Skeletal muscle tissue (tissue), 4 donors: ENCODE results near the gene NOC2L. TPM values are rescaled to one million over a fixed set of nuclear protein-coding genes. Genes with fewer than 3 reads are reported as not detected.
"Not testable (repeated sequence)": the region's sequence is repeated elsewhere in the genome, so short reads cannot be mapped to it uniquely, and the experiment has no call there.

Source experiments
- H3K27ac ChIP-seq: one replicate; pipeline ENCODE4 v1.7.0; 2013; ENCODE audit warnings: mild to moderate bottlenecking, low read depth, low read length, inconsistent platforms
- H3K27me3 ChIP-seq, 3 donors: one replicate each; pipeline ENCODE4 v1.7.0; 2013; ENCODE audit warnings: low read length in 3 of 3; ENCODE audit not compliant: control insufficient read depth in 3 of 3, insufficient read depth in 3 of 3
- H3K36me3 ChIP-seq, 3 donors: one replicate each; pipeline ENCODE4 v1.7.0; 2013; ENCODE audit warnings: low read length in 3 of 3; ENCODE audit not compliant: control insufficient read depth in 3 of 3, insufficient read depth in 3 of 3
- H3K4me1 ChIP-seq, 3 donors: one replicate each; pipeline ENCODE4 v1.7.0; 2013; ENCODE audit warnings: low read length in 3 of 3, mild to moderate bottlenecking in 3 of 3; ENCODE audit not compliant: control insufficient read depth in 3 of 3, insufficient read depth in 3 of 3
- H3K4me3 ChIP-seq, 3 donors: one replicate each; pipeline ENCODE4 v1.7.0; 2013; ENCODE audit warnings: low read length in 3 of 3
- H3K9ac ChIP-seq, 3 donors: one replicate each; pipeline ENCODE4 v1.7.0; 2013; ENCODE audit warnings: low read length in 3 of 3, mild to moderate bottlenecking in 3 of 3, moderate library complexity in 2 of 3, low read depth in 1 of 3
- H3K9me3 ChIP-seq, 3 donors: one replicate each; pipeline ENCODE4 v1.7.0; 2013; ENCODE audit warnings: low read length in 3 of 3; ENCODE audit not compliant: control insufficient read depth in 3 of 3
- total RNA-seq: library from RNA; depleted of rRNA; stranded (reverse); fragments of >200 nt; gene quantifications from one replicate; pipeline ENCODE4 v1.2.3, GENCODE V29; 2014
- donor health status: Osteomylitis.

Gene NOC2L
- total RNA-seq, 1 donor from 2014 or later: 47.0 TPM

DNA sequence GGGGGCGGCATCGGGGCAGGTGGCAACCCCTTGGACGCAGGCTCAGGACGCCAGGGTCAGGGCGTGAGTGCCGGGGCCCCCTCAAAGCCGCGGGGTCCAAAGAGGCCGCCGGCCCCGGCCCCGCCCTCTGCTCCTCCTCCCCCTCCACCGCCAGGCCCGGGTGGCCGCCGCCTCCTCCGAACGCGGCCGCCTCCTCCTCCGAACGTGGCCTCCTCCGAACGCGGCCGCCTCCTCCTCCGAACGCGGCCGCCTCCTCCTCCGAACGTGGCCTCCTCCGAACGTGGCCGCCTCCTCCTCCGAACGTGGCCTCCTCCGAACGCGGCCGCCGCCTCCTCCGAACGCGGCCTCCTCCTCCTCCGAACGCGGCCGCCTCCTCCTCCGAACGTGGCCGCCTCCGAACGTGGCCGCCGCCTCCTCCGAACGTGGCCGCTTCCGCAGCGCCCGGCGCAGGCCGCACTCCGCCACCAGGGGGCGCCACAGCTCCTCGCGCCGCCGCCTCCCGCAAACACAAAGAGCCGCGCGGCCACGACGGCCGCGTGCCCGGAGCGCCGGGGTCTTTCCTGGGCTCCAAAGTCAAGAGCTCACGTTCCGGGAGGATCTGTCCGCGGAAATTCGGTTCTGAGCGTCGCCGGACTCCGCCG, 54.6 kb downstream of the NOC2L start:
- no peak overlapping the region for H3K27ac ChIP-seq
- no peaks in the 10 kb centered on the region for H3K9me3 ChIP-seq
- peaks cover 3 to 13% (median 7%) of the 10 kb centered on the region in 3 donors for H3K4me1 ChIP-seq
- H3K27me3 ChIP-seq: peaks cover 30 to 54% (median 36%) of the 10 kb centered on the region in 3 donors
- H3K36me3 ChIP-seq: no peaks in the 10 kb centered on the region
- no peak overlapping the region for H3K4me3 ChIP-seq
- no peak overlapping the region for H3K9ac ChIP-seq

- Histone ChIP-seq H3K4me3 (no peak overlapping the region), H3K9ac (no peak overlapping the region), H3K9me3 (no peaks in the 10 kb centered on the region), H3K27ac (no peak overlapping the region), H3K4me1 (peaks cover 3 to 13% (median 7%) of the 10 kb centered on the region in 3 donors), H3K27me3 (peaks cover 33 to 58% (median 40%) of the 10 kb centered on the region in 3 donors), H3K36me3 (no peaks in the 10 kb centered on the region)
Measured at GRCh38 chr1:903721-904271, 55.3 kb downstream of the NOC2L start.

- H3K4me1 ChIP-seq: peaks cover 3 to 13% (median 7%) of the 10 kb centered on the region in 3 donors
- no peak overlapping the region for H3K9ac ChIP-seq
- H3K9me3 ChIP-seq: no peaks in the 10 kb centered on the region
- no peak overlapping the region for H3K4me3 ChIP-seq
- no peak overlapping the region for H3K27ac ChIP-seq
- peaks cover 37 to 62% (median 45%) of the 10 kb centered on the region in 3 donors for H3K27me3 ChIP-seq
- H3K36me3 ChIP-seq: no peaks in the 10 kb centered on the region
Measured at GRCh38 chr1:903305-903704, 55.8 kb downstream of the NOC2L start.

DNA sequence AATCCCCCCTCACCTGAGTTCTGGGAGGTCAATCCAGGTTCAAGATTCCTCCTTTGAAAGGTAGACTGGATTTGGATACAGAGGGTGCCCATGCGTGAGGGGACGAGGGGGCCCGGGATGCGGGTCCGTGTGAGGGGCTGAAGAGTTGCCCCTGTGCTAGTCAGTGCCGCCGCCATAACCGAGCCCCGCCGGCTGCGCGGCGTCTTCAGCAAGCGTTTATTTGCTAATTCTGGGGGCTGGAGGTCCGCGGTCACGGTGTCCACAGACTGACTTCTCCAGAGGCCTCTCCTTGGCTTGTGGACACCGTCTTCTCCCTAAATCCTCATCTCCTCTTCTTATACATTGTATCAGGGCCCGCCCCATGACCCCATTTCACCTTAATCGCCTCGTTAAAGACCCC, 56.3 kb downstream of the NOC2L start:
- H3K4me3 ChIP-seq: no peak overlapping the region
- no peak overlapping the region for H3K9ac ChIP-seq
- no peaks in the 10 kb centered on the region for H3K36me3 ChIP-seq
- H3K27ac ChIP-seq: no peak overlapping the region
- peaks cover 38 to 62% (median 46%) of the 10 kb centered on the region in 3 donors for H3K27me3 ChIP-seq
- H3K9me3 ChIP-seq: no peaks in the 10 kb centered on the region
- H3K4me1 ChIP-seq: peaks cover 3 to 13% (median 7%) of the 10 kb centered on the region in 3 donors

DNA sequence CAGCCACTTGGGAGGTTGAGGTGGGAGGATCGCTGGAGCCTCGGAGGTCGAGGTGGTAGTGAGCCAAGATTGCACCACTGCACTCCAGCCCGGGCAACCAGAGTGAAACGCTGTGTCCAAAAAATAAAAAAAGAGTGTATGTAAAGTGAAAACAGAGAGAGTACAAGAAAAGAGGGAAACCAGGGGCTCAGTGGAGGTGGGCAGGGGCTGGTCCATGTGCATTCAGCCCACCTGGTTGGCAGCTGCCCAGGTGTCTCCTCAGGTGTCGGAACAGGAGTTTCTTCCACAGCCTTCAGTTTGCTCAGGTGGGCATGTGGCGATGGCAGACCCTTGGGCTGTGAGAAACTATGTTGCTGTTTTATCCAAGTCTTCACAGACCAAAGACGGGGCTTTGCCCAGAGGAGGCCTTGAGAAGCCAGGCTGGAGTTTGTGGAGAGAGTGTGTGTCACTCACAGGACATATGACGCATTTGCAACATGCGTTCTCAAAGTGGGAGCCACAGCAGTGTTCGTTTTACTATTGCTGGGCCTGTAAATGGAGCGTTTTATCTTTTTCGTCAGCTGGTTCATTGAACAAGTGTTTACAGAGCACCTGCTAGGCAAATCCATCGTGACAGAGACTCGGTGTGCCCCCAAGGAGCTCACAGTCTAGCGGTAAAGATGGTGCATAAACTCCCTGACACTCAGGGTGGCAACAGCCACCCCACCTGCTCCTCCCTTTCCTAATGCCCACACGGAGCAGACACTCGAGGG, 57.8 kb downstream of the NOC2L start:
- H3K9me3 ChIP-seq: no peaks in the 10 kb centered on the region
- no peak overlapping the region for H3K9ac ChIP-seq
- no peak overlapping the region for H3K27ac ChIP-seq
- no peak overlapping the region for H3K4me3 ChIP-seq
- H3K4me1 ChIP-seq: peaks cover 3 to 8% (median 7%) of the 10 kb centered on the region in 3 donors
- no peaks in the 10 kb centered on the region for H3K36me3 ChIP-seq
- peaks cover 35 to 57% (median 50%) of the 10 kb centered on the region in 3 donors for H3K27me3 ChIP-seq

DNA sequence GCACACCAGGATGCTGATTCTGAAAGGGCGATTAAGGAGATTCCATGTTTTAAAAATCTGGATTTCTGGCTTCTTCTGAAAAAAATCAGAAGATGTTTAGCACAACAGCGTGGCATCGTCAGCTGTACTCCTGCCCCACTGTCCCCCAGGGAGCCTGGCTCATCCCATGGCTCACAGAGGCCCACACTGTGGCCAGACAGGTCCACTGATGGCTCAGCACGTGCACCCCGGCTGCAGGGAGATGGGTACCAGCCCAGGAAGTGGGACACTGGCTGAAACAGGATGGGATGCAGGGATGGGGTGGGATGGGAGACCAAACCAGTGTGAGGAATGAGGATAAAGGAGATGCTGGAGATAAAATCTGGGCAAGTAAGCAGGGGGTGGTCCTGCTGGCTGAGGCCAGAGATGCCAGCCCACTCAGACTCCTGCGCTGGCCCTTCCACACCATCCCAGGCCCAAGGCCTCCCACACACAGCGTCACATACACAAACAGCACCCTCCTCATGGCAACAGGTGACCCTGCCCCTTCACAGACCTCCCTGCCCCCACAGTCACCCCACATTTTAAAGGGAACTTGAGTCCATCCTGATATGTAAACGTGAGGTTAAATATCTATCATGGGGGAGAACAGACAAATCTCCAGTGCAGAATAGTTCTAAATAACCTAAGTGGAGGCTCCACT, 59.3 kb downstream of the NOC2L start:
- no peaks in the 10 kb centered on the region for H3K36me3 ChIP-seq
- no peak overlapping the region for H3K27ac ChIP-seq
- no peak overlapping the region for H3K9ac ChIP-seq
- H3K4me1 ChIP-seq: no peaks in the 10 kb centered on the region
- no peak overlapping the region for H3K4me3 ChIP-seq
- H3K27me3 ChIP-seq: peaks cover 23 to 44% (median 44%) of the 10 kb centered on the region in 3 donors
- H3K9me3 ChIP-seq: no peaks in the 10 kb centered on the region

- H3K9ac ChIP-seq, H3K4me3 ChIP-seq, H3K9me3 ChIP-seq, H3K27ac ChIP-seq, H3K36me3 ChIP-seq, H3K4me1 ChIP-seq: not testable (repeated sequence)
- H3K27me3 ChIP-seq: peaks cover 23 to 40% (median 35%) of the 10 kb centered on the region in 3 donors
Measured at GRCh38 chr1:897951-898350, 61.1 kb downstream of the NOC2L start.

DNA sequence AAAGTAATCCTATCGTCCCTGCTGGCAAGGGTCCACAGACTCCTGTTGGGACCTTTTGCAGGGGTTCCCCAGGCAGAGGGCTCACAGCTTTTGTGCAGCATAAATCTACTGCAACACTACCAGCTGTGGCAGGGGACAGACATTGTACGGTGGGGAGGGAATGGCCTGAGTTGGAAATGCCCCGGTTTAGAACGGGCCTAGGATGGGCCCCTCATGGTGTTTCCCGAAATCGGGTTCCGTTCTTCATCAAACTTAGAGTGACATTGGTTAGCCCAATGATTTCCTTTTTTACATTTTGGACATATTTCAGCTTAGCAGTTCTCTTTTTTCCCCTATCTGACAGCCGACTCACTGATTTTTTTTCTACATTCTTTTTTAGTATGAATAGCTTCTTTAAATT, 61.8 kb downstream of the NOC2L start:
- Histone ChIP-seq H3K9me3 (no peaks in the 10 kb centered on the region), H3K4me1 (no peaks in the 10 kb centered on the region), H3K27me3 (peaks cover 23 to 38% (median 35%) of the 10 kb centered on the region in 3 donors), H3K9ac (no peak overlapping the region), H3K36me3 (no peaks in the 10 kb centered on the region), H3K27ac (no peak overlapping the region), H3K4me3 (no peak overlapping the region)
